Esophagus squamous epithelium (tissue), 5 donors: Measurements from ENCODE around the gene C5AR1. TPM values are rescaled to one million over a fixed set of nuclear protein-coding genes. Genes with fewer than 3 reads are reported as not detected.
A peak's percentile ranks its signal among the peaks of the same experiment; 100 is the strongest.

Experiments
- DNase-seq: peaks from one replicate; lab custom pipeline; 2025; lab: John Stamatoyannopoulos, UW
- H3K27ac ChIP-seq, 4 donors: fragments of 200-600 bp; sonication (generic); one replicate each; pipeline ENCODE4 v1.5.1; 2016 to 2019; ENCODE audit warnings: mild to moderate bottlenecking in 1 of 4
- H3K27me3 ChIP-seq, 4 donors: fragments of 200-600 bp; sonication (generic); 1 replicate in 3 of 4; 2 replicates in 1 of 4; pipeline versions ENCODE4 v1.5.1 to v1.6.0; 2017 to 2021; ENCODE audit warnings: antibody characterized with exemption in 1 of 4
- H3K36me3 ChIP-seq, 3 donors: fragments of 200-600 bp; sonication (generic); one replicate each; pipeline ENCODE4 v1.5.1; 2016 to 2019
- H3K4me1 ChIP-seq, 3 donors: fragments of 200-600 bp; sonication (generic); one replicate each; pipeline ENCODE4 v1.5.1; 2017 to 2019
- H3K4me3 ChIP-seq, 4 donors: fragments of 200-600 bp; sonication (generic); 1 replicate in 3 of 4; 2 replicates in 1 of 4; pipeline ENCODE4 v1.5.1; 2016 to 2019; ENCODE audit warnings: mild to moderate bottlenecking in 2 of 4, moderate library complexity in 1 of 4
- H3K9me3 ChIP-seq, 3 donors: fragments of 200-600 bp; sonication (generic); one replicate each; pipeline ENCODE4 v1.5.1; 2016 to 2019
- POLR2A ChIP-seq, 4 donors: fragments of 450-650 bp; IDR thresholded peaks; one replicate each; pipeline ENCODE4 v1.6.1; 2017; ENCODE audit warnings: antibody characterized with exemption in 4 of 4, mild to moderate bottlenecking in 4 of 4, moderate library complexity in 3 of 4
- WGBS, 2 donors: methylation state at CpG; one replicate each; pipeline ENCODE4 v1.1.5; 2018; 5-methylcytosine and 5-hydroxymethylcytosine counted together
- intact Hi-C: fragments of 100-400 bp; cut with DNase I; formaldehyde crosslinking; loops from one replicate; pipeline ENCODE4 v1.15.0; 2022
- total RNA-seq, 4 donors: library from RNA; depleted of rRNA; stranded (reverse); fragments of >200 nt; gene quantifications; one replicate each; pipeline ENCODE4 v1.1.0, GENCODE V29; 2016
- TF ChIP-seq, protein P1 (sequence below), 6 experiments: fragments of 450-650 bp in 4 of 6; fragments of 200-600 bp in 2 of 6; sonication (generic) in 2 of 6; IDR thresholded peaks; one replicate each; pipeline ENCODE4 v1.5.1; 2016 to 2019; ENCODE audit warnings: antibody characterized with exemption in 6 of 6, mild to moderate bottlenecking in 4 of 6, moderate library complexity in 4 of 6
- donor health status: DM: yes; HTN: yes; CAD: no.

Gene C5AR1
- total RNA-seq, 4 donors from 2014 or later = 0.87 to 3.2 (median 2.3) TPM

DNA sequence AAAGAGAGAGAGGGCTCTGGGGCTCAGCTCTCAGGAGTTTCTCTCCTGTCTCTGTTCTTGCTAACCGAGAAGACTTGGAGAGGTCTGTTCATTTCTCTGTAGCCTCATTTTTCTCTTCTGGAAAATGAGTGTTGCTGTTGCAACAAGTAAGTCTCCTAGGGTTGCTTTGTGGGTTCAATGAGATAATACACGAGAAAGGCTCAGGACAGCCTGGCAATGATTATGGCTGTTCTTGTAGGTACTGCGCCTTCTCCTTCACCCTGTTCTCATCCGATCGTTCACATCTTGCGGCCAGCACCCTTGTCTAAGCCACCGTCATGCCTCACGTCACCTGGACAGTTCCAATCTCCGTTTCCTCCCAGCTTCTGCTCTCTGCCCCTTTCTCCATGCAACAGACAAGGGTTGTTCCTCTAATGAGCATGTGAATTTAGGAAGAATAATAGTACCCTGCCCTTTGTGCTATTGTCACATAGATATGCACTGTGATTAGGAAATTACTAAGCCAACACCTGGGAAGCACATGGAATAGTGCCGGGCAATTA is 4.2 kb downstream of the C5AR1 start:
- TF ChIP-seq, protein P1, sequence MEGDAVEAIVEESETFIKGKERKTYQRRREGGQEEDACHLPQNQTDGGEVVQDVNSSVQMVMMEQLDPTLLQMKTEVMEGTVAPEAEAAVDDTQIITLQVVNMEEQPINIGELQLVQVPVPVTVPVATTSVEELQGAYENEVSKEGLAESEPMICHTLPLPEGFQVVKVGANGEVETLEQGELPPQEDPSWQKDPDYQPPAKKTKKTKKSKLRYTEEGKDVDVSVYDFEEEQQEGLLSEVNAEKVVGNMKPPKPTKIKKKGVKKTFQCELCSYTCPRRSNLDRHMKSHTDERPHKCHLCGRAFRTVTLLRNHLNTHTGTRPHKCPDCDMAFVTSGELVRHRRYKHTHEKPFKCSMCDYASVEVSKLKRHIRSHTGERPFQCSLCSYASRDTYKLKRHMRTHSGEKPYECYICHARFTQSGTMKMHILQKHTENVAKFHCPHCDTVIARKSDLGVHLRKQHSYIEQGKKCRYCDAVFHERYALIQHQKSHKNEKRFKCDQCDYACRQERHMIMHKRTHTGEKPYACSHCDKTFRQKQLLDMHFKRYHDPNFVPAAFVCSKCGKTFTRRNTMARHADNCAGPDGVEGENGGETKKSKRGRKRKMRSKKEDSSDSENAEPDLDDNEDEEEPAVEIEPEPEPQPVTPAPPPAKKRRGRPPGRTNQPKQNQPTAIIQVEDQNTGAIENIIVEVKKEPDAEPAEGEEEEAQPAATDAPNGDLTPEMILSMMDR (IDR thresholded peaks at IDR 0.05) = no peak
- no peak for TF ChIP-seq POLR2A (IDR thresholded peaks at IDR 0.05)
- Histone ChIP-seq H3K4me3 (no peak overlapping the region), H3K9me3 (no peaks in the 10 kb centered on the region), H3K36me3 (no peaks in the 10 kb centered on the region), H3K27ac (peak overlapping the region in 1 of 4 donors; percentile 11), H3K4me1 (peaks cover 0 to 10% (median 2%) of the 10 kb centered on the region in 3 donors), H3K27me3 (peaks cover 0 to 34% (median 0%) of the 10 kb centered on the region in 4 donors)
- DNase-seq = no peak
- intact Hi-C loops = no loop called here
- WGBS, 2 donors = 74 to 76% methylated on average over 10 of the region's 10 CpGs

DNA sequence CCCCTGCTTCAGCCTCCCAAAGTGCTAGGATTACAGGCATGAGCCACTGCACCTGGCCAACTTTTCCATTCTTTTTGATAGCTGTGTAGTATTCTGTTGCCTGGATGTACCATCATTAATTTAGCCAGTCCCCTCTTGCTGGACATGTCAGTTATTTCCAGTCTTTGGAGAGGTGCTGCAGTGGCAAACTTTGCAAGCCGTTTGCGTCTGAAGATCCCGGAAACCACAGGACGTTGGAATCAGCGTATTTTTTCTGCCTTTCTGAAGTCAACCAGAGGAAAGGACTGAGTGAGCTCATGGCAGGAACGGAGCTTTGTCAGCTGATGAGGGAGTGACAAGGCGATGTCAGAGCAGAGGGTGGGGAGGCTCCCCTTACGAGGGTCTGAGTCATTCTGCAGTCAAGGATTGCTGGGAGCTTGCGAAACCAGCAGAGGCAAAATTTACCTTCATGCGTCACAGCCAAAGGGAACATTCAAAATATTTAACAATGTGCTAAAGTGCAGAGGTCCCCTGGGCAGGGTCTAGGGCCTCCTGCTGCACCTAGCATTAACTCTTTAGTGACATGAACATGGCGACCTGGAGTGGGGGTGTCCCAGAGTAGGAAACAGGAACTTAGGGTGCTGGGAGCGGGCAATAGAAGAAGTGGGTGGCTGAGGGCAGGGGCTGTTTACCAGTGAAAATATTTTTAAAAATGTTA is 5.6 kb downstream of the C5AR1 start:
- Histone ChIP-seq H3K27me3 (peaks cover 0 to 46% (median 0%) of the 10 kb centered on the region in 4 donors), H3K9me3 (no peaks in the 10 kb centered on the region), H3K4me1 (peaks cover 0 to 6% (median 0%) of the 10 kb centered on the region in 3 donors), H3K4me3 (no peak overlapping the region), H3K27ac (peak overlapping the region in 3 of 4 donors; percentile 45 to 70 (median 68)), H3K36me3 (no peaks in the 10 kb centered on the region)
- peak in 1 of 4 donors; percentile 45 for TF ChIP-seq POLR2A (IDR thresholded peaks at IDR 0.05)
- TF ChIP-seq, protein P1 (IDR thresholded peaks at IDR 0.05) = no peak
- DNase-seq = no peak
- WGBS, 2 donors = 24 to 30% methylated on average over 6 to 12 of the region's 12 CpGs
- intact Hi-C loops = no loop called here

- Histone ChIP-seq H3K27ac (no peak overlapping the region), H3K4me1 (peaks cover 0 to 6% (median 0%) of the 10 kb centered on the region in 3 donors), H3K9me3 (no peaks in the 10 kb centered on the region), H3K4me3 (no peak overlapping the region), H3K36me3 (no peaks in the 10 kb centered on the region), H3K27me3 (peaks cover 0 to 43% (median 0%) of the 10 kb centered on the region in 4 donors)
- intact Hi-C loops = no loop called here
- TF ChIP-seq POLR2A (IDR thresholded peaks at IDR 0.05) = no peak
- TF ChIP-seq, protein P1 (IDR thresholded peaks at IDR 0.05) = no peak
- DNase-seq = no peak
- WGBS, 2 donors = 76 to 80% methylated on average over 4 of the region's 4 CpGs
Observed at GRCh38 chr19:47316513-47316912, 6.9 kb downstream of the C5AR1 start.

GRCh38 chr19:47319923-47320871 is 10.5 kb downstream of the C5AR1 start:
- TF ChIP-seq, protein P1 (IDR thresholded peaks at IDR 0.05) = no peak
- no peak for TF ChIP-seq POLR2A (IDR thresholded peaks at IDR 0.05)
- Histone ChIP-seq H3K4me3 (no peak overlapping the region), H3K27ac (no peak overlapping the region), H3K36me3 (no peaks in the 10 kb centered on the region), H3K27me3 (peaks cover 0 to 66% (median 0%) of the 10 kb centered on the region in 4 donors), H3K9me3 (no peaks in the 10 kb centered on the region), H3K4me1 (peaks cover 0 to 6% (median 0%) of the 10 kb centered on the region in 3 donors)
- WGBS, 2 donors = 85 to 94% methylated on average over 16 to 27 of the region's 46 CpGs
- no peak for DNase-seq
- intact Hi-C loops = no loop called here
